GM23338 (cell line): ENCODE results near the gene UXS1. TPM values are rescaled to one million over a fixed set of nuclear protein-coding genes. Genes with fewer than 3 reads are reported as not detected.

Experiments used
- ATAC-seq: fragments of 200-7000 bp; cut with Tn5 transposase; 3 replicates; pipeline ENCODE4 v1.9.1; 2020
- DNase-seq: peaks from one replicate; pipeline ENCODE4 v3.0.0-alpha.2; 2015; ENCODE audit warnings: low spot score
- H2AFZ ChIP-seq: fragments of 200-600 bp; sonication (generic); 2 replicates; pipeline ENCODE4 v1.8.0; 2016; ENCODE audit warnings: antibody characterized with exemption, mild to moderate bottlenecking, moderate library complexity
- H3F3A ChIP-seq: fragments of 200-600 bp; sonication (generic); replicated peaks from 2 replicates; pipeline ENCODE4 v1.8.0; 2017; ENCODE audit warnings: antibody characterized with exemption, mixed run types, low read depth
- H3K27ac ChIP-seq: fragments of 200-600 bp; sonication (generic); 2 replicates; pipeline ENCODE4 v1.6.1; 2016; ENCODE audit warnings: low read depth
- H3K27me3 ChIP-seq: fragments of 200-600 bp; sonication (generic); 2 replicates; pipeline ENCODE4 v1.8.0; 2016; ENCODE audit warnings: mild to moderate bottlenecking, mixed run types, moderate library complexity; ENCODE audit not compliant: insufficient read depth
- H3K36me3 ChIP-seq: fragments of 200-600 bp; sonication (generic); 2 replicates; pipeline ENCODE4 v1.8.0; 2016; ENCODE audit warnings: mild to moderate bottlenecking; ENCODE audit not compliant: insufficient read depth
- H3K4me1 ChIP-seq: fragments of 200-600 bp; sonication (generic); 2 replicates; pipeline ENCODE4 v1.8.0; 2016; ENCODE audit warnings: mild to moderate bottlenecking, moderate library complexity; ENCODE audit not compliant: insufficient read depth
- H3K4me2 ChIP-seq: fragments of 200-600 bp; sonication (generic); 2 replicates; pipeline ENCODE4 v1.7.1; 2017; ENCODE audit warnings: mixed run types
- H3K4me3 ChIP-seq: fragments of 200-600 bp; sonication (generic); 2 replicates; pipeline ENCODE4 v1.6.1; 2016; ENCODE audit warnings: mixed run types
- H3K79me2 ChIP-seq: fragments of 200-600 bp; sonication (generic); replicated peaks from 2 replicates; pipeline ENCODE4 v1.8.0; 2017; ENCODE audit warnings: mild to moderate bottlenecking; ENCODE audit not compliant: insufficient read depth
- H3K9me2 ChIP-seq: fragments of 200-600 bp; sonication (generic); 2 replicates; pipeline ENCODE4 v1.8.0; 2017; ENCODE audit not compliant: insufficient read depth
- H4K20me1 ChIP-seq: fragments of 200-600 bp; sonication (generic); replicated peaks from 2 replicates; pipeline ENCODE4 v1.8.0; 2017; ENCODE audit warnings: mild to moderate bottlenecking; ENCODE audit not compliant: insufficient read depth
- H3K27ac Mint-ChIP-seq: 2 replicates; pipeline ENCODE4 v1.8.0; 2020; ENCODE audit warnings: inconsistent platforms, mild to moderate bottlenecking, moderate library complexity, mixed read lengths
- H3K27me3 Mint-ChIP-seq: 3 replicates; pipeline ENCODE4 v1.8.0; 2022; ENCODE audit warnings: low read depth, mild to moderate bottlenecking, moderate library complexity, mixed read lengths, inconsistent platforms; ENCODE audit not compliant: insufficient read depth, poor library complexity
- H3K36me3 Mint-ChIP-seq: 3 replicates; pipeline ENCODE4 v1.8.0; 2021; ENCODE audit warnings: low read depth, mild to moderate bottlenecking, inconsistent platforms, moderate library complexity, mixed read lengths
- H3K4me1 Mint-ChIP-seq: 3 replicates; pipeline ENCODE4 v1.8.0; 2020; ENCODE audit warnings: mild to moderate bottlenecking, inconsistent platforms, mixed read lengths
- H3K4me3 Mint-ChIP-seq: 3 replicates; pipeline ENCODE4 v1.8.0; 2021; ENCODE audit warnings: moderate library complexity, mild to moderate bottlenecking, inconsistent platforms, mixed read lengths
- H3K9me3 Mint-ChIP-seq: 3 replicates; pipeline ENCODE4 v1.8.0; 2020; ENCODE audit warnings: moderate library complexity, mild to moderate bottlenecking, inconsistent platforms, mixed read lengths
- ETS1 ChIP-seq: IDR thresholded peaks from 2 replicates; pipeline ENCODE4 v1.6.1; 2016; ENCODE audit warnings: antibody characterized with exemption
- EZH2 ChIP-seq: fragments of 200-600 bp; sonication (generic); IDR thresholded peaks from one replicate; pipeline ENCODE4 v1.8.0; 2017; ENCODE audit warnings: antibody characterized with exemption, mild to moderate bottlenecking, low read depth; ENCODE audit not compliant: unreplicated experiment
- EZH2phosphoT487 ChIP-seq: fragments of 200-600 bp; sonication (generic); IDR thresholded peaks from one replicate; pipeline ENCODE4 v1.8.1; 2018; ENCODE audit warnings: antibody characterized with exemption; ENCODE audit not compliant: unreplicated experiment
- NANOG ChIP-seq: IDR thresholded peaks from 2 replicates; pipeline ENCODE4 v1.6.1; 2016; ENCODE audit warnings: antibody characterized with exemption, borderline replicate concordance
- ZNF114 ChIP-seq: fragments of 250-450 bp; sonication (Bioruptor Pico); IDR thresholded peaks from 2 replicates; pipeline ENCODE4 v1.5.0; 2020; ENCODE audit warnings: mild to moderate bottlenecking, moderate library complexity
- ZNF331 ChIP-seq: fragments of 250-450 bp; sonication (Bioruptor Pico); IDR thresholded peaks from 2 replicates; pipeline ENCODE4 v1.5.0; 2020; ENCODE audit warnings: low read depth, mild to moderate bottlenecking, moderate library complexity
- ZNF462 ChIP-seq: fragments of 250-450 bp; sonication (Bioruptor Pico); IDR thresholded peaks from 2 replicates; pipeline ENCODE4 v1.5.0; 2020; ENCODE audit warnings: mild to moderate bottlenecking, moderate library complexity
- polyA plus RNA-seq: library from polyadenylated mRNA; unstranded; fragments of >200 nt; fragmentation: Nextera tagmentation; extraction: Ambion mirVana; gene quantifications from 2 replicates; pipeline ENCODE4 v1.2.1, GENCODE V29; 2016
- total RNA-seq: library from RNA; depleted of rRNA; stranded (reverse); fragments of >200 nt; shearing (Covaris generic); gene quantifications from 2 replicates; pipeline ENCODE4 v1.2.3, GENCODE V29; 2014
- TF ChIP-seq, protein P1 (sequence below), 2 experiments: fragments of 200-600 bp in 1 of 2; sonication (generic) in 1 of 2; conservative IDR thresholded peaks; 2 replicates each; pipeline versions ENCODE4 v1.5.1 to v1.6.1; 2016 to 2017; ENCODE audit warnings: antibody characterized with exemption in 2 of 2, low read depth in 2 of 2, mild to moderate bottlenecking in 2 of 2, moderate library complexity in 1 of 2

The UXS1 gene
- total and polyA plus RNA-seq, 2 experiments from 2014 or later = 48.7 to 131 TPM

DNA sequence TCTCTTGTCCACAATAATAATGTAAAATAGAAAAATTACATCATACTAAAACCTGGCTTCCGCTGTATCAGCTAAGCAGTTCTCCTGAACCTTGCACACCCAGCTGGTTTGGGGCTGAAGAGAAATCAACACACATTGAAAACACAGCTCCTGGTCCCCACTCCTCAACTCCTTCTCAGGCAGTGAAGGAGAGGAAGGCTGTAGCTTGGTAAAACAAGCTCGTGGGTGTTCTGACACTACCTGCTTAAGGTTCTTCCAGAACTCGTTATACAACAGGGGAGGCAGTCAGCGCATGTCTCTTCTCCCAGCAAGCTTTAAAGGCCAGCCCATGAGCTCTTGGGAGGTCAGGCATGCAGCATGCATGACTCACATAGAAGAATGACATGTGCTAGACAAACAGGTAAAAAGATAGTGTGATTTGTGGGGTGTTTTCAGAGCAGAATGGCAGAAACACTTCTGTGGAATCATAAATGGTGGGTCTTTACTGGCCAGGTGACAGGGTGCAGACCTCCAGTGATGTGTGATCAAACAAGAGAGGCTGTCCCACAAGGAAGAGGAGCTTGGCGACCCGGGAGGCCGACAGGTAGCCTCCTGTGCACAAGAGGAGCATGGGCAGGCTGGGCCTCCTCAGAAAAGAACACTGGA lies 69.1 kb downstream of the UXS1 start (continued):
- TF ChIP-seq, protein P1, sequence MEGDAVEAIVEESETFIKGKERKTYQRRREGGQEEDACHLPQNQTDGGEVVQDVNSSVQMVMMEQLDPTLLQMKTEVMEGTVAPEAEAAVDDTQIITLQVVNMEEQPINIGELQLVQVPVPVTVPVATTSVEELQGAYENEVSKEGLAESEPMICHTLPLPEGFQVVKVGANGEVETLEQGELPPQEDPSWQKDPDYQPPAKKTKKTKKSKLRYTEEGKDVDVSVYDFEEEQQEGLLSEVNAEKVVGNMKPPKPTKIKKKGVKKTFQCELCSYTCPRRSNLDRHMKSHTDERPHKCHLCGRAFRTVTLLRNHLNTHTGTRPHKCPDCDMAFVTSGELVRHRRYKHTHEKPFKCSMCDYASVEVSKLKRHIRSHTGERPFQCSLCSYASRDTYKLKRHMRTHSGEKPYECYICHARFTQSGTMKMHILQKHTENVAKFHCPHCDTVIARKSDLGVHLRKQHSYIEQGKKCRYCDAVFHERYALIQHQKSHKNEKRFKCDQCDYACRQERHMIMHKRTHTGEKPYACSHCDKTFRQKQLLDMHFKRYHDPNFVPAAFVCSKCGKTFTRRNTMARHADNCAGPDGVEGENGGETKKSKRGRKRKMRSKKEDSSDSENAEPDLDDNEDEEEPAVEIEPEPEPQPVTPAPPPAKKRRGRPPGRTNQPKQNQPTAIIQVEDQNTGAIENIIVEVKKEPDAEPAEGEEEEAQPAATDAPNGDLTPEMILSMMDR (conservative IDR thresholded peaks at IDR 0.05; ENCODE audit: low read depth in 2 of 2) = no peak
- no peak for TF ChIP-seq ETS1
- TF ChIP-seq EZH2phosphoT487 = no peak
- TF ChIP-seq EZH2 = no peak

- peaks cover 4% of the 10 kb centered on the region; the same call in 1 of the 2 replicates for H3K4me1 ChIP-seq
- H3F3A ChIP-seq = no peaks in the 10 kb centered on the region
- DNase-seq (no peak), ATAC-seq (no peak)
- no peak overlapping the region for H3K27ac Mint-ChIP-seq
- 0 out of 2 replicates have a peak, but pooled peaks cover 4% of the 10 kb centered on the region for H3K36me3 ChIP-seq
- peaks cover 39% of the 10 kb centered on the region for H3K36me3 Mint-ChIP-seq
- no peaks in the 10 kb centered on the region for H3K27me3 Mint-ChIP-seq
- no peaks in the 10 kb centered on the region; the same call in none of the 2 replicates for H4K20me1 ChIP-seq
- H3K4me3 ChIP-seq = no peak overlapping the region
- no peak overlapping the region for H3K4me2 ChIP-seq
- H3K9me2 ChIP-seq = no peaks in the 10 kb centered on the region
- peaks cover 7% of the 10 kb centered on the region; the same call in 2 of the 3 replicates for H3K4me1 Mint-ChIP-seq
- no peaks in the 10 kb centered on the region for H3K27me3 ChIP-seq
- no peak overlapping the region for H3K4me3 Mint-ChIP-seq
- no peaks in the 10 kb centered on the region for H3K9me3 Mint-ChIP-seq
- H3K27ac ChIP-seq = no peak overlapping the region
- no peak overlapping the region for H2AFZ ChIP-seq
- H3K79me2 ChIP-seq = peaks cover 24% of the 10 kb centered on the region
- TF ChIP-seq, protein P1 (conservative IDR thresholded peaks at IDR 0.05; ENCODE audit: low read depth in 2 of 2) = no peak
- TF ChIP-seq ZNF114 (CRISPR knock-in tag) = no peak
- no peak for TF ChIP-seq ZNF331
- TF ChIP-seq ZNF462 (CRISPR knock-in tag) = no peak
- TF ChIP-seq NANOG = no peak
Observed at GRCh38 chr2:106124106-106124756, 69.9 kb downstream of the UXS1 start.
